PC-3 (cell line): ENCODE measurements around the gene KRT83. TPM values are rescaled to one million over a fixed set of nuclear protein-coding genes. Genes with fewer than 3 reads are reported as not detected.

Experiments
- ATAC-seq: fragments of 200-7000 bp; cut with Tn5 transposase; 2 replicates; pipeline ENCODE4 v1.9.1; 2020; ENCODE audit warnings: mild to moderate bottlenecking, moderate library complexity
- BruUV-seq: library from RNA; stranded (reverse); fragments of 400-500 nt; replicated peaks from 2 replicates; lab custom pipeline; 2021; lab: Mats Ljungman, UMichigan
- CTCF ChIA-PET: fragments of 300-600 bp; sonication (Branson Sonifier 250); formaldehyde crosslinking; loops from one replicate; lab custom pipeline; 2022; ENCODE audit warnings: antibody characterized with exemption; lab: Charles Lee
- POLR2A ChIA-PET: fragments of 300-600 bp; sonication (Branson Sonifier 250); formaldehyde crosslinking; loops from one replicate; lab custom pipeline; 2022; ENCODE audit warnings: antibody characterized with exemption; ENCODE audit not compliant: unreplicated experiment; lab: Charles Lee
- DNase-seq: peaks from one replicate; pipeline ENCODE4 v3.0.0-alpha.2; 2015
- H2AFZ ChIP-seq: fragments of 300-600 bp; sonication (generic); 2 replicates; pipeline ENCODE4 v1.6.0; 2016; ENCODE audit warnings: antibody characterized with exemption, low read length
- H3F3A ChIP-seq: fragments of 300-600 bp; sonication (generic); one replicate; pipeline ENCODE4 v1.6.0; 2017; ENCODE audit warnings: antibody characterized with exemption, low read length, control low read depth, mild to moderate bottlenecking; ENCODE audit not compliant: unreplicated experiment
- H3K27ac ChIP-seq: fragments of 300-600 bp; sonication (generic); 2 replicates; pipeline ENCODE4 v1.5.1; 2016; ENCODE audit warnings: mild to moderate bottlenecking, low read length
- H3K27me3 ChIP-seq: fragments of 300-600 bp; sonication (generic); 2 replicates; pipeline ENCODE4 v1.6.1; 2016; ENCODE audit warnings: low read length, mixed read lengths
- H3K36me3 ChIP-seq: fragments of 300-600 bp; sonication (generic); 2 replicates; pipeline ENCODE4 v1.6.1; 2016; ENCODE audit warnings: low read depth, mixed run types, low read length, mixed read lengths
- H3K4me1 ChIP-seq: fragments of 300-600 bp; sonication (generic); 2 replicates; pipeline ENCODE4 v1.5.1; 2016; ENCODE audit warnings: low read length; ENCODE audit not compliant: insufficient read depth
- H3K4me2 ChIP-seq: fragments of 300-600 bp; sonication (generic); 2 replicates; pipeline ENCODE4 v1.6.0; 2016; ENCODE audit warnings: low read length
- H3K4me3 ChIP-seq: fragments of 300-600 bp; sonication (generic); 2 replicates; pipeline ENCODE4 v1.5.1; 2016; ENCODE audit warnings: mild to moderate bottlenecking, low read length, mixed read lengths
- H3K79me2 ChIP-seq: fragments of 300-600 bp; sonication (generic); 2 replicates; pipeline ENCODE4 v1.6.1; 2017; ENCODE audit warnings: low read length, mixed read lengths
- H3K9ac ChIP-seq: fragments of 300-600 bp; sonication (generic); 2 replicates; pipeline ENCODE4 v1.6.0; 2016; ENCODE audit warnings: mild to moderate bottlenecking, low read length
- H3K9me2 ChIP-seq: fragments of 300-600 bp; sonication (generic); replicated peaks from 2 replicates; pipeline ENCODE4 v1.6.1; 2016; ENCODE audit warnings: mixed run types, low read length, mixed read lengths
- H3K9me3 ChIP-seq: fragments of 300-600 bp; sonication (generic); 2 replicates; pipeline ENCODE4 v1.6.1; 2016; ENCODE audit warnings: low read length, mixed read lengths
- H4K20me1 ChIP-seq: fragments of 300-600 bp; sonication (generic); 2 replicates; pipeline ENCODE4 v1.6.1; 2016; ENCODE audit warnings: low read length, mixed read lengths
- EZH2 ChIP-seq: fragments of 300-600 bp; sonication (generic); IDR thresholded peaks from one replicate; pipeline ENCODE4 v1.6.1; 2017; ENCODE audit warnings: antibody characterized with exemption, mild to moderate bottlenecking, low read length; ENCODE audit not compliant: unreplicated experiment
- EZH2phosphoT487 ChIP-seq: fragments of 300-600 bp; sonication (generic); IDR thresholded peaks from 2 replicates; pipeline ENCODE4 v1.6.1; 2018; ENCODE audit warnings: mild to moderate bottlenecking, antibody characterized with exemption, low read length, borderline replicate concordance
- intact Hi-C: fragments of 100-400 bp; cut with micrococcal nuclease; formaldehyde crosslinking; loops from 2 replicates; pipeline ENCODE4 v1.9.0; 2023
- total RNA-seq: library from RNA; depleted of rRNA; stranded (reverse); fragments of >200 nt; gene quantifications from 2 replicates; pipeline ENCODE4 v1.2.3, GENCODE V29; 2014
- TF ChIP-seq, protein P1 (sequence below): fragments of 300-600 bp; sonication (generic); conservative IDR thresholded peaks from 2 replicates; pipeline ENCODE4 v1.5.1; 2017; ENCODE audit warnings: antibody characterized with exemption, low read depth, mild to moderate bottlenecking, low read length

KRT83 gene
- total RNA-seq, 1 experiment from 2014 or later, result 0.33 TPM

DNA sequence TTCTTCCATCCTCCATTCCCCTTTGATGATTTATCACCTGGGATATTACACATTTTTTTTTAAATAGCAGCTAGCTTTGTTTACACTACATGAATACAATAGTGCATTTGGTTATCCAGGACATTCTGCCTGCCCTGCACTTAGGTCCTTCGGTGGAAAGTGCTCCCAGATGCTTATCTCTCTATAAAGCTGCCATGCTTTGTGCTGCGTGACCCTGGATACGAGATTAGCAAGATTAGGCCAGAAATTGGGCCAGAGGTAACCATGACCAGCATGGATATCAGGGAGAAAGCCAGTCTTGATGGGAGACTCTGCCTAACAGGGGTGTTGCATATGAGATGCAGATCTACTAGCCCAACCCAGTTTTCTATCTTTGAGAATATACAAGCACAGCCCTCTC lies 12.1 kb upstream of the KRT83 start:
- POLR2A ChIA-PET, result interaction anchor here (0.5 kb wide), 1 partner anchor 542 kb away, joined by 4 read pairs; no protein-coding TSS in a partner anchor
- Histone ChIP-seq H3F3A (no peaks in the 10 kb centered on the region), H3K9me3 (no peaks in the 10 kb centered on the region), H3K4me2 (no peak overlapping the region), H3K27me3 (no peaks in the 10 kb centered on the region), H3K9me2 (no peaks in the 10 kb centered on the region), H2AFZ (no peak overlapping the region), H3K79me2 (no peaks in the 10 kb centered on the region), H3K9ac (no peak overlapping the region), H3K4me3 (no peak overlapping the region), H3K27ac (no peak overlapping the region), H4K20me1 (no peaks in the 10 kb centered on the region), H3K36me3 (no peaks in the 10 kb centered on the region), H3K4me1 (peaks cover under 1% of the 10 kb centered on the region)
- DNase-seq (no peak), ATAC-seq (no peak)
- intact Hi-C loops, result no loop called here
- CTCF ChIA-PET, result no interaction called here
- TF ChIP-seq EZH2 (no peak), EZH2phosphoT487 (no peak)
- TF ChIP-seq, protein P1, sequence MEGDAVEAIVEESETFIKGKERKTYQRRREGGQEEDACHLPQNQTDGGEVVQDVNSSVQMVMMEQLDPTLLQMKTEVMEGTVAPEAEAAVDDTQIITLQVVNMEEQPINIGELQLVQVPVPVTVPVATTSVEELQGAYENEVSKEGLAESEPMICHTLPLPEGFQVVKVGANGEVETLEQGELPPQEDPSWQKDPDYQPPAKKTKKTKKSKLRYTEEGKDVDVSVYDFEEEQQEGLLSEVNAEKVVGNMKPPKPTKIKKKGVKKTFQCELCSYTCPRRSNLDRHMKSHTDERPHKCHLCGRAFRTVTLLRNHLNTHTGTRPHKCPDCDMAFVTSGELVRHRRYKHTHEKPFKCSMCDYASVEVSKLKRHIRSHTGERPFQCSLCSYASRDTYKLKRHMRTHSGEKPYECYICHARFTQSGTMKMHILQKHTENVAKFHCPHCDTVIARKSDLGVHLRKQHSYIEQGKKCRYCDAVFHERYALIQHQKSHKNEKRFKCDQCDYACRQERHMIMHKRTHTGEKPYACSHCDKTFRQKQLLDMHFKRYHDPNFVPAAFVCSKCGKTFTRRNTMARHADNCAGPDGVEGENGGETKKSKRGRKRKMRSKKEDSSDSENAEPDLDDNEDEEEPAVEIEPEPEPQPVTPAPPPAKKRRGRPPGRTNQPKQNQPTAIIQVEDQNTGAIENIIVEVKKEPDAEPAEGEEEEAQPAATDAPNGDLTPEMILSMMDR, result no peak
- no TSS peak for BruUV-seq

DNA sequence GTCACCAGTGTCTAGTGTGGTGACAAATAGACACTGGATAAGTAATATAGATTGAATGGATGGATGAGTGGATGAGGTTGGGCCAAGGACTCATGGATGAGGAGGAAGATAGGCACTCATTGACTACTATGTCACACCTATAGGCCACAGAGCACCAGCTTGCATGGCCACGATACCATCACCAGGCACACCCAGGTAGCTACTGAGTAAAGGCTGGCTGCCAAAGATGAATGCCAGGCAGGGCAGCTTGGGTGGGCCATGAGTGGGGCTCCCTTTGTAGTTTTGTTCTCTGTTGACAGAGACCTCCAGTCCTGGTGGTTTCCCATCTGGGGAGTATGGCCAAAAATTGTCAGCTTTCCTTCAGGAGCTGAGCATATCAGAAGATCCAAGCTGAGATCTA lies 11.2 kb upstream of the KRT83 start:
- Histone ChIP-seq H3K4me1 (peaks cover 8% of the 10 kb centered on the region), H3K4me2 (no peak overlapping the region), H2AFZ (no peak overlapping the region), H3K9ac (no peak overlapping the region), H3K4me3 (no peak overlapping the region), H3K79me2 (no peaks in the 10 kb centered on the region), H3K9me2 (no peaks in the 10 kb centered on the region), H3K27me3 (no peaks in the 10 kb centered on the region), H3K27ac (no peak overlapping the region), H3F3A (no peaks in the 10 kb centered on the region), H3K9me3 (no peaks in the 10 kb centered on the region), H3K36me3 (no peaks in the 10 kb centered on the region), H4K20me1 (no peaks in the 10 kb centered on the region)
- ChIA-PET POLR2A (no interaction called here), CTCF (no interaction called here)
- DNase-seq (no peak), ATAC-seq (no peak)
- BruUV-seq, result no TSS peak
- TF ChIP-seq EZH2, result no peak
- TF ChIP-seq EZH2phosphoT487, result no peak
- TF ChIP-seq, protein P1, result no peak
- intact Hi-C loops, result no loop called here

DNA sequence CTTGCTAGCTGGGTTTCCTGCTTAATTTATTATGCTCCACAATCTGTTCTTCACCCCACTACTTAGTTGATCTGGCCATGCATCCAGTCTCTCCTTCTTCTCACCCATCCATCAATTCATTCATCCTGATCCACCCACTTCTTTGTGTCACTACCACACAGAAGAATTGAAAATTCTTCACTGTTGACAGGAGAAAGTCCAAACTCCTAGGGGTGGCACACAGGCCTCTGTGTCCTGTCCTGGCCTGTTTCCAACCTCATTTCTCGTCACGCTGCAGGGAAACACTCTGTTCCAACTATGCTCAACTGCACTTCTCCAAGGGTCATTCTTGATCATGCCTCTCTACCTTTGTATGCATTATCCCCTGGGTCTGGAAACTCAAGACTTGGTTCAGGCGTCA lies 10.6 kb upstream of the KRT83 start:
- no peaks in the 10 kb centered on the region for H4K20me1 ChIP-seq
- no peak overlapping the region for H2AFZ ChIP-seq
- no peaks in the 10 kb centered on the region for H3F3A ChIP-seq
- H3K79me2 ChIP-seq, result no peaks in the 10 kb centered on the region
- no peak for ATAC-seq
- H3K4me1 ChIP-seq, result peaks cover 14% of the 10 kb centered on the region
- no peak overlapping the region for H3K4me2 ChIP-seq
- H3K36me3 ChIP-seq, result no peaks in the 10 kb centered on the region
- no peak overlapping the region for H3K27ac ChIP-seq
- no peaks in the 10 kb centered on the region for H3K27me3 ChIP-seq
- no TSS peak for BruUV-seq
- no peaks in the 10 kb centered on the region for H3K9me3 ChIP-seq
- no peak overlapping the region for H3K4me3 ChIP-seq
- DNase-seq, result no peak
- intact Hi-C loops, result no loop called here
- no peaks in the 10 kb centered on the region for H3K9me2 ChIP-seq
- no peak overlapping the region for H3K9ac ChIP-seq
- POLR2A ChIA-PET, result no interaction called here
- CTCF ChIA-PET, result interaction anchor here (0.6 kb wide), 1 partner anchor 41 kb away, joined by 4 read pairs; no protein-coding TSS in a partner anchor
- TF ChIP-seq EZH2 (no peak), EZH2phosphoT487 (no peak)
- TF ChIP-seq, protein P1, result no peak
